Measurements from ENCODE around the gene DSCAML1. TPM values are rescaled to one million over a fixed set of nuclear protein-coding genes. Genes with fewer than 3 reads are reported as not detected.
"Not testable (repeated sequence)": the region's sequence is repeated elsewhere in the genome, so short reads cannot be mapped to it uniquely, and the experiment has no call there.

Gene DSCAML1
- total RNA-seq, 1 experiment from 2014 or later, result not detected

DNA sequence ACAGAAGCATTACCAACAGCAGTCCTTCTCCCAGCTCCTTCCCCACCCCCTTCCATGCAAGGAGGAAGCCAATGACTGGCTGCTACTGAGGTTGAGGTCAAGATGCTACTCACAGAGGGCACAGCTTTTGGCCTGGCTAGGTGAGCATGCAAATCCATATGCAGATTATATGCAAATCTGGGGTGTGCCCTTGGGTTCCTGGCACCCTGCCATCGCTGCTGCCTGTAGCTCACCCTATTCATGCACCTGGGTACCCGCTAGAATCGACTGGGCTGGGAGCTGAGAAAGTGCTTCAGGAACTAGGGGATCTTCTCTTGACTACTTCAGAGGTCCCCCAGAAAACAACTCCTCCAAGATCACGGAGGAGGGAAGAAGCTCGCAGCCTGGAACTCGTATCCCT, 4.0 kb downstream of the DSCAML1 start:
- DNase-seq (ENCODE audit: low spot score), result no peak

GRCh38 chr11:117792241-117792640, 4.8 kb downstream of the DSCAML1 start:
- DNase-seq (ENCODE audit: low spot score), result no peak

DNA sequence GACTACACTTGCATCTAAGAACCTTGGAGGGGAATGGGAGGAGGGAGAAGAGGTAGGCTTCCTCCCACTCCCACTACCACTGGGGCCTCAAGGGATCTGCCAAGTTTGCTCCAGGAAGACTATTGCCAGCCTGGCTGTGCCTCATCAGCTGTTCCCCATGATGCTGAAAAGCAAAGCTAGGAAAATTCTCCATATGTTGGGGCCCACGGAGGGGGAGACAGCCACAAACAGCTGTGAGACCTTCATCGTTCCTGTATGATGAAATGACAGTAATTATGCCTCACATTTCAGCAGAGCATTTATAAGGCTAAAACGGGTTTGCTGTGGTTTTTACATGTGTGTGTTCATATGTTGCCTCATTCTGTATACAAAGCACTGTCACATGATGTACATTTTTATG, 6.7 kb downstream of the DSCAML1 start:
- DNase-seq (ENCODE audit: low spot score), result no peak

GRCh38 chr11:117789241-117789640, 7.8 kb downstream of the DSCAML1 start:
- DNase-seq (ENCODE audit: low spot score), result no peak

- DNase-seq (ENCODE audit: low spot score), result peak; percentile 5
Observed at GRCh38 chr11:117786135-117786870, 10.7 kb downstream of the DSCAML1 start.

GRCh38 chr11:117782101-117782500, 14.9 kb downstream of the DSCAML1 start:
- no peak for DNase-seq (ENCODE audit: low spot score)

DNA sequence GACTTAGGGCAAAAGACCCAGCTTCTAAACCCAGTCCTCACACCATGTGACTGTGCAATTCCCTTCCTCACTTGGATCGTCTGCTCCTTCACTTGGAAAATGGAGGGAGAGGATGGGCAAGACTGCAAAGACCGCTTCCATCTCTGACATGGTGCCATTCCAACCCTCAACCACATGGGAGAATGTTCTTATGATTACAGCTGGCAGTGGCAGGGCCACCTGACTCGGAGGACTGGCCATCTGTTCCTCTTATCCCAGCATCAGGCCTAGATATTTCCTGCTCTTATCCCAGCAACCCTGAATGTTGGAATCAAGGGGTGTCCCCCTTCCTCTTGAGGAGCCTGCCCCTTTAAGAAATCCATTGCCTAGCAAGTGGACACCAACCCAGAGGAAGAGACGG, 15.4 kb downstream of the DSCAML1 start:
- no peak for DNase-seq (ENCODE audit: low spot score)

DNA sequence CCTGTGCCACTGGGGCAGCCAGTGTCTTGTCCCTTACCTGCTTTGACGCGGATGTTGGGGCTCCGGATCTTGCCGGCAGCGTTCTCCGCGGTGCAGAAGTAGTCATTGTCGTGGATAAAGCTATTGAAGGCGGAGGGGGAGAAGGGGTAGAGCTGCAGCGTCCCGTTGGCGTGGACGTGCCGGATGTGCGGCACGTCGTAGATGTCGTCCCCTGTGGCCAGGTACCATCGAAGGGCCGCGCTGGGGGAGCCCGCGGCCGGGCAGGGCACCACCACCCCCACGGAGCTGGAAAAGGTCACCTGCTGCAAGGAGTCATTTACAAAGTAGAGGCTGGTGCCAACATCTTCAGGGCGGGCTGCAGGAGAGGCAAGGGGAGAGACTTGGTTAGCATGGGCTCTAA, 16.6 kb downstream of the DSCAML1 start:
- DNase-seq (ENCODE audit: low spot score), result no peak

GRCh38 chr11:117774553-117774952, 22.5 kb downstream of the DSCAML1 start:
- DNase-seq (ENCODE audit: low spot score), result no peak

GRCh38 chr11:117772360-117772759, 24.7 kb downstream of the DSCAML1 start:
- DNase-seq (ENCODE audit: low spot score), result no peak

DNA sequence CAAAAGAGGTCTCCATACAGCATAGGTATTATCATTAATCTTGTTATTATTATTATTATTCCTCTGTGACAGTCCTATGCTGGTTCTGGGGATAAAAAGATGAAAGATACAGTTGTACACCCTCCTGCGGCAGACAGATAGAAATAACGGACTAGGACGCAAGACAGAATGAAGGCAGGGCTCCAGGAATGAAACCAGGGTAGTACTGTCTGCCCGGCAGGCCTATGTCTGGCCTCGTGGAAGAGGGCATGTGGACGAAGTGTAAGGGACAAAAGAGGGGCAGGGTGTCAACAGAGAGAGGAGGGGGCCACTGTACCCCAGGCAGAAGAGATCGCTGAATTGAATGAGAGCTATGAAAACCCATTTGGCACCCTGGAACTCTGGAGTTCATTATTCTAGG, 25.2 kb downstream of the DSCAML1 start:
- DNase-seq (ENCODE audit: low spot score), result no peak

GRCh38 chr11:117771197-117771596, 25.8 kb downstream of the DSCAML1 start:
- DNase-seq (ENCODE audit: low spot score), result no peak

DNA sequence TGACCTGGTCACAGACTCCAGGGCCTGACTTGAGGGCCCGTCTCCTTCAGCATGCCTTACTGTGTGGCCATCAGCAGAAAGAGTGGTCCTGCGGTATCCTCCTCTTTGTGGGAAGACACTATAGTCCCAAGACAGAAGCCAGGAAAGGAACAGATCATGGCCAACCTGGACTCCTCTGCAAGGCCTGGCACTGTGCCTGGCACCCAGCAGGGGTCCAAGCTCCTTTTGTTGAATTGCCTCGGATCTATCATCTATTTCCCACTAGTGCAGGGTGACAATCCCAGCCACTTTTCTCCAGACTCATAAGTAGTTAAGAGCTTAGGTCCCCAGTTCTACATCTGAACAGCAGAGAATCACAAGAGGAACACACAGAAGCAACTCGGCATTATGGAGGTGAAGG, 27.0 kb downstream of the DSCAML1 start:
- no peak for DNase-seq (ENCODE audit: low spot score)

- DNase-seq (ENCODE audit: low spot score), result no peak
Observed at GRCh38 chr11:117769533-117769932, 27.5 kb downstream of the DSCAML1 start.

DNA sequence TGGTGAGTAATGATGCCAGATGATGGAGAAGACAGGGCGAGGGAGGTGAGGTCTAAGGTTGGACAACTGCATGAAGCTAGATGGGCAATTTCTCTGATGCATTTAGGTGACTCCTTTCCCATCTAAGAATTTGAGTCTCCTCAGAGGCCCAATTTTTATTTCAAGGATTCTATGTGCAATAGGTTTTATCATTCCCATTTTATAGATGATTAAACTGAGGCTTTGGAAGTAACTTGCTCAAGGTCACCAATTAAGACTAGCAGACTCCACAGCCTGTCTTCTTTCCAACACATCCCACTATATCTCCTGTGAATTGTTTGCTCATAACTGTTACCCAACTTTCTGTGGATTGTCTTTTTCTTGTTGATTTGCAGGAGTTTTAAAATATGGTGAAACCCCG, 28.5 kb downstream of the DSCAML1 start:
- DNase-seq (ENCODE audit: low spot score), result no peak

GRCh38 chr11:117767071-117767470, 29.9 kb downstream of the DSCAML1 start:
- DNase-seq (ENCODE audit: low spot score), result no peak

GRCh38 chr11:117766576-117766975, 30.4 kb downstream of the DSCAML1 start:
- DNase-seq (ENCODE audit: low spot score), result no peak

- no peak for DNase-seq (ENCODE audit: low spot score)
Observed at GRCh38 chr11:117766026-117766425, 31.0 kb downstream of the DSCAML1 start.

- DNase-seq (ENCODE audit: low spot score), result no peak
Observed at GRCh38 chr11:117765068-117765467, 31.9 kb downstream of the DSCAML1 start.

DNA sequence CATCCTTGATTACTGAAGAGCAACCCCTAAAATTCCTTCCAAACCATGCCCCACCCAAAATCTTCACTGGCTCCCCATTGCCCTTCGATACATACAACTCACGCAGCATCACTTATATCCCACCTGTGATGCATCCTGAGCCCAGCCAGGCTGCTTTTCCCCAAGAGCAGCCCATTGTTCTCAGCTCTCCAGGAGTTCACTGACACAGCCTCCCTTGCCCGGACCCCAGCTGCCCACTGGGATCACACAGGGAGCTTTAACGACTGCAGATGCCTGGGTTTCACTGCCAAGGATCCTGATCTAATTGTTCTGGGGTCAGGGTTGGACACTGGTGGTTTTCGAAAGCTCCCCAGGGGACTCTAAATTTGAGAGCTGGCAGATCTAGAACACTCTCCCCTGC, 33.6 kb downstream of the DSCAML1 start:
- DNase-seq (ENCODE audit: low spot score), result not testable (repeated sequence)

DNA sequence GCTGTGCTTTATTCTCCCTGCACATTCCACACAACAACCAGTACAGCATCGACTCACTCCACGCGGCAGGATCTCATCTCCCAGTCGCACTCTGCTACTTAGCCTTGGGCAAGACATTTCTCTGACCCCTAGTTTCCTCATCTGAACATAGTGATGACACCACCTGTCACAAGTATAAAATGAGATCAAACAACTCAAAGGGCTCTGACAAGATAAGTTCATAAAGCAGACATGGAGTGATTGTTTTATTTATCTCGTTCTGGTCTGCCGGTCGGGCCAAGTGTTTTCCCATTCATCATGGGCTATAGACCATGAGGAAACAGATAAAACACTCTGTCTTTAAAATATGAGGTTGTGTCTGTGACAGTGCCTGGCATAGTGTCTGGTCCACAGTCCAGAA, 35.0 kb downstream of the DSCAML1 start:
- DNase-seq (ENCODE audit: low spot score), result no peak

DNA sequence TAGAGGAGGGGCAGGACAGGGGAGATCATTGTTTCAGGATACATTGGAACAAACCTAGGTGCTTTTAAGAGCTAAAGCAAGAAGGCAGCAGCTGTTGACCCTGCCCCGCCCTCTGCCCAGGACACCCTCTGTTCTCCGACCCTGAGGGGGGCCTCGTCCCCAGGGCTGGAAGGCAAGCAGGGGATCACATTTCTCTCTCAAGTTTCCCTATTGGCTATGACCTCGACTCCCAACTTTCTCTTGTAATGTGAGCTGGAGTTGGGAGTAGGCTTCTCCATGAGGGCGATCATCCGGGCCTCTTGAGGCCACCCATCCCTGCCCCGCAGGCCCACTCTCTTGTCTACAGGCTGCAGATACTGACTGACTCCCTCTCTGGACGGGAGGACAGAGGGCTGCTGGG, 37.7 kb downstream of the DSCAML1 start:
- no peak for DNase-seq (ENCODE audit: low spot score)

DNA sequence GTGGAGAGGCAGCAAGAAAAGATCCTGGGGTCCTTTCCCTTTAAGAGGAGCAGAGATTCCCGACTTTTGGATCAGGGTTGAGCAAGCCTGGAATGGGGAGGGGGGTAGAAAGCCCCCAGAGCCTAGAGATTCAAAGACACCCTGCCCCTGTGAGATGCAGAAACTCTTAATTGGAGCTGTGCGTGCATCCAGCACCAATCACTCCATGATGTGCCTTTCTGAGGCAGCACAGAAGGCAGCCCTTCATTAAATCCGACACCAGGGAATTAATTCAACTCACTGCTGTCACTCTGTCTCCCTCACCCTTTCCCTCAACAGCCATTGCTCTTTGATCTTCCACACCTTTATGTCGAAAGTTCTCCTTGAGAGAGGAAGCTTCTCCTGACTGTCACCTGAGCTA, 43.0 kb downstream of the DSCAML1 start:
- DNase-seq (ENCODE audit: low spot score), result no peak

GRCh38 chr11:117752721-117753237, 44.2 kb downstream of the DSCAML1 start:
- no peak for DNase-seq (ENCODE audit: low spot score)

All from A172 (cell line).